PC-3 (cell line): ENCODE results near the gene SDK1. TPM values are rescaled to one million over a fixed set of nuclear protein-coding genes. Genes with fewer than 3 reads are reported as not detected.

Experiments
- ATAC-seq: fragments of 200-7000 bp; cut with Tn5 transposase; 2 replicates; pipeline ENCODE4 v1.9.1; 2020; ENCODE audit warnings: mild to moderate bottlenecking, moderate library complexity
- BruUV-seq: library from RNA; stranded (reverse); fragments of 400-500 nt; replicated peaks from 2 replicates; lab custom pipeline; 2021; lab: Mats Ljungman, UMichigan
- CTCF ChIA-PET: fragments of 300-600 bp; sonication (Branson Sonifier 250); formaldehyde crosslinking; loops from one replicate; lab custom pipeline; 2022; ENCODE audit warnings: antibody characterized with exemption; lab: Charles Lee
- POLR2A ChIA-PET: fragments of 300-600 bp; sonication (Branson Sonifier 250); formaldehyde crosslinking; loops from one replicate; lab custom pipeline; 2022; ENCODE audit warnings: antibody characterized with exemption; ENCODE audit not compliant: unreplicated experiment; lab: Charles Lee
- DNase-seq: peaks from one replicate; pipeline ENCODE4 v3.0.0-alpha.2; 2015
- H2AFZ ChIP-seq: fragments of 300-600 bp; sonication (generic); 2 replicates; pipeline ENCODE4 v1.6.0; 2016; ENCODE audit warnings: antibody characterized with exemption, low read length
- H3F3A ChIP-seq: fragments of 300-600 bp; sonication (generic); one replicate; pipeline ENCODE4 v1.6.0; 2017; ENCODE audit warnings: antibody characterized with exemption, low read length, control low read depth, mild to moderate bottlenecking; ENCODE audit not compliant: unreplicated experiment
- H3K27ac ChIP-seq: fragments of 300-600 bp; sonication (generic); 2 replicates; pipeline ENCODE4 v1.5.1; 2016; ENCODE audit warnings: mild to moderate bottlenecking, low read length
- H3K27me3 ChIP-seq: fragments of 300-600 bp; sonication (generic); 2 replicates; pipeline ENCODE4 v1.6.1; 2016; ENCODE audit warnings: low read length, mixed read lengths
- H3K36me3 ChIP-seq: fragments of 300-600 bp; sonication (generic); 2 replicates; pipeline ENCODE4 v1.6.1; 2016; ENCODE audit warnings: low read depth, mixed run types, low read length, mixed read lengths
- H3K4me1 ChIP-seq: fragments of 300-600 bp; sonication (generic); 2 replicates; pipeline ENCODE4 v1.5.1; 2016; ENCODE audit warnings: low read length; ENCODE audit not compliant: insufficient read depth
- H3K4me2 ChIP-seq: fragments of 300-600 bp; sonication (generic); 2 replicates; pipeline ENCODE4 v1.6.0; 2016; ENCODE audit warnings: low read length
- H3K4me3 ChIP-seq: fragments of 300-600 bp; sonication (generic); 2 replicates; pipeline ENCODE4 v1.5.1; 2016; ENCODE audit warnings: mild to moderate bottlenecking, low read length, mixed read lengths
- H3K79me2 ChIP-seq: fragments of 300-600 bp; sonication (generic); 2 replicates; pipeline ENCODE4 v1.6.1; 2017; ENCODE audit warnings: low read length, mixed read lengths
- H3K9ac ChIP-seq: fragments of 300-600 bp; sonication (generic); 2 replicates; pipeline ENCODE4 v1.6.0; 2016; ENCODE audit warnings: mild to moderate bottlenecking, low read length
- H3K9me2 ChIP-seq: fragments of 300-600 bp; sonication (generic); replicated peaks from 2 replicates; pipeline ENCODE4 v1.6.1; 2016; ENCODE audit warnings: mixed run types, low read length, mixed read lengths
- H3K9me3 ChIP-seq: fragments of 300-600 bp; sonication (generic); 2 replicates; pipeline ENCODE4 v1.6.1; 2016; ENCODE audit warnings: low read length, mixed read lengths
- H4K20me1 ChIP-seq: fragments of 300-600 bp; sonication (generic); 2 replicates; pipeline ENCODE4 v1.6.1; 2016; ENCODE audit warnings: low read length, mixed read lengths
- CTCF ChIP-seq: fragments of 300-600 bp; sonication (generic); conservative IDR thresholded peaks from 2 replicates; pipeline ENCODE4 v1.5.1; 2017; ENCODE audit warnings: antibody characterized with exemption, low read depth, mild to moderate bottlenecking, low read length
- EZH2 ChIP-seq: fragments of 300-600 bp; sonication (generic); IDR thresholded peaks from one replicate; pipeline ENCODE4 v1.6.1; 2017; ENCODE audit warnings: antibody characterized with exemption, mild to moderate bottlenecking, low read length; ENCODE audit not compliant: unreplicated experiment
- EZH2phosphoT487 ChIP-seq: fragments of 300-600 bp; sonication (generic); IDR thresholded peaks from 2 replicates; pipeline ENCODE4 v1.6.1; 2018; ENCODE audit warnings: mild to moderate bottlenecking, antibody characterized with exemption, low read length, borderline replicate concordance
- intact Hi-C: fragments of 100-400 bp; cut with micrococcal nuclease; formaldehyde crosslinking; loops from 2 replicates; pipeline ENCODE4 v1.9.0; 2023
- total RNA-seq: library from RNA; depleted of rRNA; stranded (reverse); fragments of >200 nt; gene quantifications from 2 replicates; pipeline ENCODE4 v1.2.3, GENCODE V29; 2014

SDK1 gene
- total RNA-seq, 1 experiment from 2014 or later, result 2.8 TPM

DNA sequence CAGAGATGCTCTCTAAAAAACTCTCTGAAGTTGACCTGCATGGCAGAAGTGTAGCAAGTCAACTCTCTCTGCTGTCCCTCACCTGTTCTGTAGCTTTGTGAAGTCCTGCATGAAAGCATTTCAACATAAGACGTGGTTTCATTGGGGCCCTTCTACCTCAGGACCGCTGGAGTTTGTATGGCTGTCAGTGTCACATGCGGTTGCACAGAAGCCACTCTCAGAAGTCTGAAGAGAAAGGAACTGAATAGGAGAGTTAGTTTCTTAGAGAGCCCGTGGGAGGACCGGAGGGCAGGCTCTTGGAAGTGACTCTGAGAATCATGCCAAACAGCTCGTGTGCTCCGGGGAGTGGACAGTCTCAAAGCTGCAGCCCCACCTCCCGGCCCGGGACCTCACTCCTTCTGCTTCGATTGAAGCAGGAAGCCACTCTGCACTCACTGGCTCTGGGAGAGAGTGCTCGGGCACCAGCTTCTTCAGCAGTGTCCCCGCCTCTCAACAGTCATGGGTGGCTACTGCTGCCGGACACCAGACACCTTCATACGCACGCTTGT lies 486.7 kb downstream of the SDK1 start:
- no peak overlapping the region for H3K4me2 ChIP-seq
- H3F3A ChIP-seq, result no peaks in the 10 kb centered on the region
- no peak overlapping the region for H2AFZ ChIP-seq
- DNase-seq (no peak), ATAC-seq (no peak)
- intact Hi-C loops, result no loop called here
- H3K36me3 ChIP-seq, result no peaks in the 10 kb centered on the region
- no peak overlapping the region for H3K9ac ChIP-seq
- H3K79me2 ChIP-seq, result no peaks in the 10 kb centered on the region
- no peaks in the 10 kb centered on the region for H3K9me3 ChIP-seq
- H3K27ac ChIP-seq, result no peak overlapping the region
- no peaks in the 10 kb centered on the region for H4K20me1 ChIP-seq
- no peaks in the 10 kb centered on the region for H3K9me2 ChIP-seq
- no peak overlapping the region for H3K4me3 ChIP-seq
- ChIA-PET POLR2A (no interaction called here), CTCF (no interaction called here)
- no peaks in the 10 kb centered on the region for H3K4me1 ChIP-seq
- no peak for TF ChIP-seq EZH2phosphoT487
- no peak for TF ChIP-seq CTCF
- TF ChIP-seq EZH2, result no peak
- no TSS peak for BruUV-seq
- peaks cover 4% of the 10 kb centered on the region for H3K27me3 ChIP-seq

DNA sequence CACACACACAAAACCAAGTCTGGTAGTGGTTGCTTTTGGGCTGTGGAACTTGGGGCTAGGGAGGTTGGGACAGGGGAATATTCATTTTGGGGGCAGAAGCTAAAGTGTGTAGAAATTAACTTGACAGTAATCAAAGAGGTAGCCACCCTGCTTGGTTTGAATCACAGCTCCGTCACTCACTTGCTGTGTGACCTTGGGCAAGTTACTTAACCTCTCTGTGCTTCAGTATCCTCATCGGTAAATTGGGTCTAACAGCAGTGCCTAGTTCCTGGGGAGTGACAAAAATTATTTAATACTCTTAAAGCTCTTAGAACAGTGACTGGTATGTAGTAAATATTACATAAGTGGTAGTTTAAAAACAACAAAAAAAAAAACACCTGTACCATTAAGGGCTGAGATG lies 489.8 kb downstream of the SDK1 start:
- Histone ChIP-seq H2AFZ (no peak overlapping the region), H3K36me3 (no peaks in the 10 kb centered on the region), H3K9me2 (no peaks in the 10 kb centered on the region), H4K20me1 (no peaks in the 10 kb centered on the region), H3F3A (no peaks in the 10 kb centered on the region), H3K9me3 (no peaks in the 10 kb centered on the region), H3K4me2 (no peak overlapping the region), H3K4me3 (no peak overlapping the region), H3K9ac (no peak overlapping the region), H3K27ac (no peak overlapping the region), H3K27me3 (peaks cover 4% of the 10 kb centered on the region), H3K4me1 (no peaks in the 10 kb centered on the region), H3K79me2 (no peaks in the 10 kb centered on the region)
- ChIA-PET POLR2A (no interaction called here), CTCF (no interaction called here)
- no peak for ATAC-seq
- TF ChIP-seq EZH2phosphoT487 (no peak), EZH2 (no peak), CTCF (no peak)
- intact Hi-C loops, result no loop called here
- no peak for DNase-seq
- no TSS peak for BruUV-seq

DNA sequence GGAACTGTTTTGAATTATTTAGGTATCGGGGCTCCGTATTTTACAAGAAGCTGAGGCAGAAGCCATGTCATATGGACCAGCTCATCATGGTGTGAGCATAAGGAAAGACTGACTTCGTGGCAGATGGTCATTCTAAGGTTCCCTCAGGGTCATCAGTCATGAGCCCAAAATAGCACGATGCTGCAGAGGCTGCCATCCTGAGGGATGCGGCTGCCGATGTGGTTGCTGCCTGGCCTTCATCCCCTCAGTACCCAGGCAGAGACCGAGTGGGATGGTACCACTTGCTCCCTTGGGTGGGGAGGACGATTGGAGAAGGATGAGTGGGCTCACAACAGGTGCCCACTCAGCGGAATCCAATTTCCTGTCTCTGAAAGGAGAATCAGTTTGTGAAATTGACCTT lies 490.3 kb downstream of the SDK1 start:
- Histone ChIP-seq H3K27ac (no peak overlapping the region), H3K36me3 (no peaks in the 10 kb centered on the region), H3K9ac (no peak overlapping the region), H3K27me3 (no peaks in the 10 kb centered on the region; the same call in none of the 2 replicates), H3K4me1 (no peaks in the 10 kb centered on the region), H3F3A (no peaks in the 10 kb centered on the region), H4K20me1 (no peaks in the 10 kb centered on the region), H3K9me3 (no peaks in the 10 kb centered on the region), H2AFZ (no peak overlapping the region), H3K79me2 (no peaks in the 10 kb centered on the region), H3K4me2 (no peak overlapping the region), H3K9me2 (no peaks in the 10 kb centered on the region), H3K4me3 (no peak overlapping the region)
- no peak for DNase-seq
- ChIA-PET POLR2A (no interaction called here), CTCF (no interaction called here)
- ATAC-seq, result no peak
- BruUV-seq, result no TSS peak
- TF ChIP-seq CTCF (no peak), EZH2 (no peak), EZH2phosphoT487 (no peak)
- intact Hi-C loops, result no loop called here
